Adrenal gland (tissue), 12 donors: ENCODE results near the gene CIPC. TPM values are rescaled to one million over a fixed set of nuclear protein-coding genes. Genes with fewer than 3 reads are reported as not detected.

Experiments used
- DNase-seq, 7 donors: peaks; one replicate each; pipeline ENCODE4 v3.0.0-alpha.2; 2019 to 2020
- H3K27ac ChIP-seq, 5 donors: fragments of 200-600 bp; sonication (generic) in 4 of 5; 1 replicate in 3 of 5; 2 replicates in 2 of 5; pipeline versions ENCODE4 v1.5.1 to v1.8.0; 2016 to 2020; ENCODE audit warnings: mild to moderate bottlenecking in 1 of 5
- H3K27me3 ChIP-seq: fragments of 200-600 bp; 2 replicates; pipeline ENCODE4 v1.8.0; 2021
- H3K36me3 ChIP-seq, 2 donors: fragments of 200-600 bp; replicated peaks in 1 of 2; 1 replicate in 1 of 2; 2 replicates in 1 of 2; pipeline versions ENCODE4 v1.5.1 to v1.8.0; 2018 to 2022
- H3K4me1 ChIP-seq, 2 donors: fragments of 200-600 bp; replicated peaks in 1 of 2; 1 replicate in 1 of 2; 2 replicates in 1 of 2; pipeline versions ENCODE4 v1.5.1 to v1.8.0; 2018 to 2021
- H3K4me3 ChIP-seq, 4 donors: fragments of 200-600 bp; sonication (generic) in 3 of 4; one replicate each; pipeline ENCODE4 v1.5.1; 2016 to 2018
- H3K9me3 ChIP-seq, 3 donors: fragments of 200-600 bp; sonication (generic) in 1 of 3; replicated peaks in 1 of 3; 1 replicate in 2 of 3; 2 replicates in 1 of 3; pipeline versions ENCODE4 v1.5.1 to v1.8.0; 2016 to 2021
- POLR2A ChIP-seq, 2 donors: fragments of 450-650 bp; IDR thresholded peaks; one replicate each; pipeline ENCODE4 v1.6.1; 2017; ENCODE audit warnings: antibody characterized with exemption in 2 of 2, mild to moderate bottlenecking in 2 of 2, moderate library complexity in 1 of 2
- WGBS, 4 donors: extraction: QIAGEN DNeasy Blood & Tissue Kit in 2 of 4; methylation state at CpG; one replicate each; pipeline versions ENCODE4 v1.1.5 to v1.1.7; 2013 to 2017; 5-methylcytosine and 5-hydroxymethylcytosine counted together
- intact Hi-C, 2 donors: fragments of 100-400 bp; cut with DNase I; formaldehyde crosslinking; loops; one replicate each; pipeline versions ENCODE4 v1.14.1 to v1.15.0; 2022 to 2023
- polyA plus RNA-seq, 3 donors: library from polyadenylated mRNA; stranded (reverse); fragments of 200-250 nt in 2 of 3; fragments of 350-450 nt in 1 of 3; fragmentation: Illumina TruSeq in 1 of 3; extraction: RNeasy Lipid Tissue Mini Kit (QIAGEN cat#74804) in 1 of 3; gene quantifications; one replicate each; pipeline ENCODE4 v1.2.3, GENCODE V29; 2013 to 2014
- total RNA-seq, 9 donors: library from RNA; depleted of rRNA in 4 of 9; stranded (reverse); fragments of >200 nt in 4 of 9; fragments of 120-200 nt in 1 of 9; fragmentation: NEBNext Ultra II Directional in 1 of 9; extraction: Animal tissue kit (Norgen Biotek cat#: 25700) in 1 of 9; gene quantifications; one replicate each; pipeline versions ENCODE4 v1.1.0 to v1.2.4, GENCODE V29; 2013 to 2023
- TF ChIP-seq, protein P1 (sequence below), 6 experiments: fragments of 450-650 bp in 4 of 6; fragments of 200-600 bp in 2 of 6; sonication (generic) in 1 of 6; IDR thresholded peaks; 1 replicate in 5 of 6; 2 replicates in 1 of 6; pipeline versions ENCODE4 v1.5.1 to v1.8.0; 2016 to 2021; ENCODE audit warnings: antibody characterized with exemption in 6 of 6, mild to moderate bottlenecking in 2 of 6, moderate library complexity in 1 of 6
- donor health status: healthy with polysubstance abuse.
- donor health status: Bipolar disorder and iron deficiency.
- donor health status: DM: yes; HTN: yes; CAD: no.
- donor health status: DM: no; HTN: no; CAD: no.
- donor health status: DM: no; HTN: no; CAD: no.
- donor health status: DM: yes; HTN: yes; CAD: no.

Gene CIPC
- total and polyA plus RNA-seq, 12 donors: 3.7 to 48.6 (median 26.1) TPM

GRCh38 chr14:77139540-77140358 is 41.7 kb downstream of the CIPC start:
- intact Hi-C loops: no loop called here
- Histone ChIP-seq H3K4me1 (peaks cover 8 to 16% of the 10 kb centered on the region in 2 donors), H3K9me3 (no peaks in the 10 kb centered on the region), H3K27me3 (peaks cover 67% of the 10 kb centered on the region), H3K4me3 (no peak overlapping the region), H3K27ac (no peak overlapping the region), H3K36me3 (no peaks in the 10 kb centered on the region)
- no peak for TF ChIP-seq POLR2A (IDR thresholded peaks at IDR 0.05)
- TF ChIP-seq, protein P1, sequence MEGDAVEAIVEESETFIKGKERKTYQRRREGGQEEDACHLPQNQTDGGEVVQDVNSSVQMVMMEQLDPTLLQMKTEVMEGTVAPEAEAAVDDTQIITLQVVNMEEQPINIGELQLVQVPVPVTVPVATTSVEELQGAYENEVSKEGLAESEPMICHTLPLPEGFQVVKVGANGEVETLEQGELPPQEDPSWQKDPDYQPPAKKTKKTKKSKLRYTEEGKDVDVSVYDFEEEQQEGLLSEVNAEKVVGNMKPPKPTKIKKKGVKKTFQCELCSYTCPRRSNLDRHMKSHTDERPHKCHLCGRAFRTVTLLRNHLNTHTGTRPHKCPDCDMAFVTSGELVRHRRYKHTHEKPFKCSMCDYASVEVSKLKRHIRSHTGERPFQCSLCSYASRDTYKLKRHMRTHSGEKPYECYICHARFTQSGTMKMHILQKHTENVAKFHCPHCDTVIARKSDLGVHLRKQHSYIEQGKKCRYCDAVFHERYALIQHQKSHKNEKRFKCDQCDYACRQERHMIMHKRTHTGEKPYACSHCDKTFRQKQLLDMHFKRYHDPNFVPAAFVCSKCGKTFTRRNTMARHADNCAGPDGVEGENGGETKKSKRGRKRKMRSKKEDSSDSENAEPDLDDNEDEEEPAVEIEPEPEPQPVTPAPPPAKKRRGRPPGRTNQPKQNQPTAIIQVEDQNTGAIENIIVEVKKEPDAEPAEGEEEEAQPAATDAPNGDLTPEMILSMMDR (IDR thresholded peaks at IDR 0.05): peak in 4 of 6 experiments; percentile 14 to 31 (median 21)
- WGBS, 4 donors: 3 to 5% (median 4%) methylated on average over 23 to 52 of the region's 52 CpGs
- DNase-seq: no peak

DNA sequence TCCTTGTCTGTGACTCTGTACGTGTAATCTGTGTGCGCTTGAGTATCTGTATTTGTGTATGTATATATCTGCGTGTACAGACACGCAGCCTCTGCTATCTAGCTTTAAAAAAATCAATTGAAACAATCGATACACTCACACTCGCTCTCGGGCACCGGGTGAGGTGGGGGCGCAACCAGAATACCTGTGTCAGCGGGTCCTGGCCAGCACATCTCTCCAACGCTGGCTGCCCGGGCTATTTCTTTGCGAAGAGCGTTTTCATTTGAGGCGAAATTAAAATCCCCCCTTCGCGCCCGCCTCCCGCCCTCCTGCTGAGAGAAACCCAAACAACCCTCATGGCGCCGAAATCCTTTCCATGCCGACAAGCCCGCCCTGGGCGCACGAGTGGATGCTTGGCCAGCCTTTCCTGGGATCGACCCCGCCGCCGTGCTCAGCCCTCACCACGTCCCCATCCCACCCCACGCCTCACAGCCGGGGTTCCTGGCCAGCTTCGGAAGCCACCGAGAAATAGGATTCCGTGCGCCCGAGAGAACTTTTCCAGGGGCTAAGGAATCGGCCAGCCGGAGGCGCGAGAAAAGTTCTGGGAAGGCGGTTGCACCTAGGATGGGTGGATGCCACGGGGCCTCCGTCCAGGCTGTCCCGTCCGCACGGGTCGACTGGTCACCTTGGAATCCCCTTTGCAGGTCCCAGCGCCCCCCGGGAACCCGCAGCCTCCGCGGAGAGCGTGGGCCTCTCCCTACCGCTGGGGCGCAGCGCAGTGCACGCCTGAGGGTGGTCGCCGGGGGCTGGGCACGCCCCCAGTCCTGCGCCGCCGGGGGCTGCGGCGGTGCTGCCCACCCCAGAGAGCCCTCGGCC is 42.5 kb downstream of the CIPC start:
- DNase-seq: no peak
- H3K27me3 ChIP-seq: peaks cover 63% of the 10 kb centered on the region
- no peaks in the 10 kb centered on the region for H3K9me3 ChIP-seq
- TF ChIP-seq, protein P1 (IDR thresholded peaks at IDR 0.05): no peak
- TF ChIP-seq POLR2A (IDR thresholded peaks at IDR 0.05): no peak
- H3K4me3 ChIP-seq: no peak overlapping the region
- H3K4me1 ChIP-seq: peaks cover 8 to 16% of the 10 kb centered on the region in 2 donors
- WGBS, 4 donors: 1 to 2% (median 2%) methylated on average over 42 to 67 of the region's 67 CpGs
- no peaks in the 10 kb centered on the region for H3K36me3 ChIP-seq
- intact Hi-C loops: no loop called here
- H3K27ac ChIP-seq: no peak overlapping the region

DNA sequence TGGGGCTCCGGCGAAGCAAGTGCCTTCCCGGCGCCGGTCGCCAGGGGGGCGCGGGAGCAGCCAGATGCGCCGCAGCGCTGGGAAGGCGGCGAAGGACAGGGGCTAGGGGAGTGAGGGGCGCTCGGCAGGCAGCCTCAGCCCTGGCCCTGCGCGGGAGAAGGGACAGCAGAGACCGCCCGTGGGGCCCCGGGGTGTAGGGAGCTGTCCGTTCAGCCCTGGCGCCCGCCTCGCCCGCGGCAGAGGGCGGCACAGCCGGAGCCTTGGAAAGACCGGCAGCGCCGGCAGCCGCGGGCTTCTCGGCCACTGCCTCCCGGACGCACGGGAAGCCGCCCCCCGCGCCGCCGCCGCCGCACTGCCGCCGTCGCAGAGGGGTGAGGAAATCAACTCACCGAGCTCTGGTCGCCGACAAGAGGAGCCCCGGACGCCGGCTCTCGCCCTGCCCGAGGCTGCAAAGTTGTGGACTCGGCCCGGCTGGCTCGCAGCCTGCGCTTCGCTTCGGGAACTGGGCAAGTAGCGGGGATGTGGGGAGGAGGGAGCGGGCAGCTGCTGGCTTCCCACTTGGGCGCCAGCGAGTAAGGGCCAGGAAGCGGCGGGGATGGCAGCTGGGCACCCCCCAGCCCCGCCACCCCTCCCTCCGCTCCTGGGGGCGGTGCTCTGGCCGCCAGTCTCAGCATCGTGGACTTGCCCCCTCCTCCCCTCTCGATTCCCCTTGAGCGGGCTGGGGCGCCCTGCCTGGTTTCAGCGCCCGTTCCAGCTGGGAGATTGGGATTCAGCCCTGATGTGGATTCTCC is 43.4 kb downstream of the CIPC start, which contains the start of gene ZDHHC22:
Gene ZDHHC22, minus strand, starts transcription at position 578 of the 791 bp plus-strand sequence. CDS start 2,053 bp downstream, outside the sequence.
- peaks cover 63% of the 10 kb centered on the region for H3K27me3 ChIP-seq
- WGBS, 4 donors: 0 to 1% (median 1%) methylated on average over 5 to 77 of the region's 77 CpGs
- intact Hi-C loops: no loop called here

More for the DNA sequence above, 43.4 kb downstream of the CIPC start, which contains the start of gene ZDHHC22:
- DNase-seq: no peak
- no peaks in the 10 kb centered on the region for H3K9me3 ChIP-seq
- no peaks in the 10 kb centered on the region for H3K36me3 ChIP-seq
- H3K27ac ChIP-seq: no peak within 1 kb of the TSS
- H3K4me3 ChIP-seq: peak within 1 kb of the TSS in 1 of 4 donors; percentile 23
- peaks cover 8 to 16% of the 10 kb centered on the region in 2 donors for H3K4me1 ChIP-seq
- TF ChIP-seq POLR2A (IDR thresholded peaks at IDR 0.05): no peak
- TF ChIP-seq, protein P1 (IDR thresholded peaks at IDR 0.05): peak in 1 of 6 experiments; percentile 30
